Heart right ventricle (tissue), 16 donors: ENCODE data around the gene KRT32. TPM values are rescaled to one million over a fixed set of nuclear protein-coding genes. Genes with fewer than 3 reads are reported as not detected.

Experiments
- ATAC-seq, 8 donors: fragments of 200-7000 bp; cut with Tn5 transposase; one replicate each; pipeline ENCODE4 v1.9.1; 2020; ENCODE audit warnings: mild to moderate bottlenecking in 8 of 8, moderate library complexity in 8 of 8, moderate number of reproducible peaks in 1 of 8
- DNase-seq, 2 donors: peaks; one replicate each; pipeline ENCODE4 v3.0.0-alpha.2; 2020
- H3K27ac ChIP-seq, 10 donors: fragments of 200-600 bp; sonication (generic) in 2 of 10; one replicate each; pipeline versions ENCODE4 v1.5.0 to v1.8.0; 2020 to 2022; ENCODE audit warnings: mild to moderate bottlenecking in 3 of 10
- H3K27me3 ChIP-seq, 7 donors: fragments of 200-600 bp; one replicate each; pipeline ENCODE4 v1.8.0; 2021 to 2022; ENCODE audit warnings: mild to moderate bottlenecking in 2 of 7
- H3K36me3 ChIP-seq, 9 donors: fragments of 200-600 bp; sonication (generic) in 1 of 9; one replicate each; pipeline versions ENCODE4 v1.5.0 to v1.8.0; 2020 to 2022; ENCODE audit warnings: mild to moderate bottlenecking in 2 of 9
- H3K4me1 ChIP-seq, 9 donors: fragments of 200-600 bp; sonication (generic) in 1 of 9; one replicate each; pipeline versions ENCODE4 v1.5.0 to v1.8.0; 2020 to 2022; ENCODE audit warnings: mild to moderate bottlenecking in 4 of 9
- H3K4me3 ChIP-seq, 10 donors: fragments of 200-600 bp; sonication (generic) in 2 of 10; one replicate each; pipeline versions ENCODE4 v1.5.0 to v1.8.0; 2020 to 2022; ENCODE audit warnings: mild to moderate bottlenecking in 7 of 10, moderate library complexity in 2 of 10
- H3K9me3 ChIP-seq, 11 donors: fragments of 200-600 bp in 10 of 11; sonication (generic) in 2 of 11; one replicate each; pipeline versions ENCODE4 v1.5.0 to v1.8.0; 2013 to 2022; ENCODE audit warnings: mild to moderate bottlenecking in 2 of 11, control low read depth in 1 of 11, moderate library complexity in 1 of 11
- WGBS, 2 donors: extraction: QIAGEN DNeasy Blood & Tissue Kit; methylation state at CpG; one replicate each; pipeline ENCODE4 v1.1.7; 2013; ENCODE audit warnings: inconsistent platforms in 1 of 2; 5-methylcytosine and 5-hydroxymethylcytosine counted together
- intact Hi-C, 10 donors: fragments of 100-400 bp; cut with DNase I; formaldehyde crosslinking; loops; one replicate each; pipeline versions ENCODE4 v1.11.1 to v1.14.2; 2022
- polyA plus RNA-seq, 2 donors: library from polyadenylated mRNA; stranded (reverse); fragments of 200-250 nt; gene quantifications; one replicate each; pipeline ENCODE4 v1.2.3, GENCODE V29; 2013
- total RNA-seq, 10 donors: library from RNA; stranded (reverse); fragmentation: NEBNext Ultra II Directional in 3 of 10; extraction: Animal tissue kit (Norgen Biotek cat#: 25700) in 3 of 10; gene quantifications; one replicate each; pipeline versions ENCODE4 v1.2.1 to v1.2.4, GENCODE V29; 2021 to 2023
- TF ChIP-seq, protein P1 (sequence below), 9 donors: fragments of 200-600 bp; sonication (generic) in 2 of 9; IDR thresholded peaks; one replicate each; pipeline versions ENCODE4 v1.5.0 to v1.8.0; 2021 to 2022; ENCODE audit warnings: antibody characterized with exemption in 9 of 9, mild to moderate bottlenecking in 5 of 9, moderate library complexity in 1 of 9
- donor health status: Arrhythmogenic right ventricular cardiomyopathy.
- donor health status: ischemic (EF 13 %, LVEDD 7.1; RV severe dilation, severe dysfunction).
- donor health status: healthy with polysubstance abuse.
- donor health status: DM: no; HTN: yes; CAD: no.
- donor health status: DM: no; HTN: no; CAD: no.
- donor health status: ischemic (EF 25% LVEDD 6.9; RV normal size, moderate dysfunction).
- donor health status: ischemic (EF 25% LVEDD 5.7; RV mildly dilated, moderate dysfunction).
- donor health status: healthy.
- donor health status: DM: yes; HTN: yes; CAD: no.
- donor health status: Ischemic cardiomyopathy.
- donor health status: ischemic (EF 35%, LVEDD 5.7; RV mildly dilated, moderate dysfunction).
- donor health status: nonischemic (EF 11% LVEDD 7.7; RV severe dilation, severe dysfunction).
- donor health status: DM: yes; HTN: yes; CAD: no.
- donor health status: PGD.
- donor health status: ischemic (EF 29% LVEDD 5.4; RV normal size, mild dysfunction).
- donor health status: nonischemic (EF 23%, LVEDD 6.1; RV moderate dilation, normal function).

Gene KRT32
- total and polyA plus RNA-seq, 12 donors = 0.14 to 0.22 (median 0.21) TPM; not detected in 9

DNA sequence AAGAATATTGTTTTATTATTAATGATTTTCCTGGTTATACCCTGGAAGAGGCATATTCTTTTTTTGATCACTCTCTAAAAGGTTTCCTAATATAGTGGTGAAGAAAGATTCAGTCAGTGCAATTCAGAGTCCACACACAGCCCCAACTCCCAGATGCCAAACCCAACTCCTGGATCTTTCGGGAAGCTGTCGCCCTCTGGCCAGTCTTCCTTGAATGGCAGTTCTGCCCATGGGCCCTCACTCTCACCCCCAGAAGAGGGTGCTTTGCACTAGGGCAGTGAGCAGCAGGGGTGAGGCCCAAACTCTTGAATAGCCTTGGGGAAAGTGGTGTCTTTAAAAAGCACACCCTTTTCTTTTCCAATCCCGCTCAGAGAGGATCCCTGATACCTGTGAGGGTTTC is 11.0 kb downstream of the KRT32 start:
- Histone ChIP-seq H3K9me3 (peaks cover 0 to 10% (median 0%) of the 10 kb centered on the region in 11 donors), H3K27me3 (peaks cover 0 to 27% (median 14%) of the 10 kb centered on the region in 7 donors), H3K4me3 (no peak overlapping the region), H3K27ac (no peak overlapping the region), H3K4me1 (no peaks in the 10 kb centered on the region), H3K36me3 (no peaks in the 10 kb centered on the region)
- WGBS, 2 donors = 77 to 78% methylated on average over 3 of the region's 3 CpGs
- TF ChIP-seq, protein P1, sequence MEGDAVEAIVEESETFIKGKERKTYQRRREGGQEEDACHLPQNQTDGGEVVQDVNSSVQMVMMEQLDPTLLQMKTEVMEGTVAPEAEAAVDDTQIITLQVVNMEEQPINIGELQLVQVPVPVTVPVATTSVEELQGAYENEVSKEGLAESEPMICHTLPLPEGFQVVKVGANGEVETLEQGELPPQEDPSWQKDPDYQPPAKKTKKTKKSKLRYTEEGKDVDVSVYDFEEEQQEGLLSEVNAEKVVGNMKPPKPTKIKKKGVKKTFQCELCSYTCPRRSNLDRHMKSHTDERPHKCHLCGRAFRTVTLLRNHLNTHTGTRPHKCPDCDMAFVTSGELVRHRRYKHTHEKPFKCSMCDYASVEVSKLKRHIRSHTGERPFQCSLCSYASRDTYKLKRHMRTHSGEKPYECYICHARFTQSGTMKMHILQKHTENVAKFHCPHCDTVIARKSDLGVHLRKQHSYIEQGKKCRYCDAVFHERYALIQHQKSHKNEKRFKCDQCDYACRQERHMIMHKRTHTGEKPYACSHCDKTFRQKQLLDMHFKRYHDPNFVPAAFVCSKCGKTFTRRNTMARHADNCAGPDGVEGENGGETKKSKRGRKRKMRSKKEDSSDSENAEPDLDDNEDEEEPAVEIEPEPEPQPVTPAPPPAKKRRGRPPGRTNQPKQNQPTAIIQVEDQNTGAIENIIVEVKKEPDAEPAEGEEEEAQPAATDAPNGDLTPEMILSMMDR (IDR thresholded peaks at IDR 0.05) = peak in 2 of 9 donors; percentile 24 to 25
- intact Hi-C loops = loop anchor here in 1 of 10 donors (10.0 kb wide), 1 partner anchor 61 kb away; the partner anchor contains the start of gene KRT31
- DNase-seq (no peak), ATAC-seq (no peak)

DNA sequence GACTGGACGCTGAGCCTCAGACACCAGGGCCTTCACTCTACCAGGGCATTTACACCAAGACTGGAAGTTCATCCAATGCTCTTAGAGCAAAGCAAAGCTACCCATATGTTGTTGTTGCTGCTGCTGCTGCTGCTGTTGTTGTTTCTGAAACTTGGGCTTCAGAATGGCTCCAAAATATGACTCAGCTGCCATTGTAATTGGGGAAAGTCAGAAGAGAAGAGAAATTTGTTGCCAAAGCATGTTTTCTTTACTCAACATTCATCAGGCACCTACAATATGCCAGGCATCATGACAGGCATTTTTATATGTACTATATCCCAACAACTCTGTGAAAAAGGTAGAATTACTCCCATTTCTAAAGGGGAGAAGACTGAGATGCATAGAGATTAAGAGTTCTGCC is 11.9 kb downstream of the KRT32 start:
- ATAC-seq (no peak), DNase-seq (no peak)
- TF ChIP-seq, protein P1 (IDR thresholded peaks at IDR 0.05) = no peak
- H3K36me3 ChIP-seq = no peaks in the 10 kb centered on the region
- H3K9me3 ChIP-seq = peaks cover 0 to 10% (median 0%) of the 10 kb centered on the region in 11 donors
- intact Hi-C loops = loop anchor here in 1 of 10 donors (10.0 kb wide), 1 partner anchor 60 kb away; the partner anchor contains the start of gene KRT31
- H3K4me3 ChIP-seq = no peak overlapping the region
- no peak overlapping the region for H3K27ac ChIP-seq
- WGBS, 2 donors = 87 to 95% methylated on average over 1 of the region's 1 CpG
- H3K4me1 ChIP-seq = no peaks in the 10 kb centered on the region
- H3K27me3 ChIP-seq = peaks cover 0 to 33% (median 14%) of the 10 kb centered on the region in 7 donors

DNA sequence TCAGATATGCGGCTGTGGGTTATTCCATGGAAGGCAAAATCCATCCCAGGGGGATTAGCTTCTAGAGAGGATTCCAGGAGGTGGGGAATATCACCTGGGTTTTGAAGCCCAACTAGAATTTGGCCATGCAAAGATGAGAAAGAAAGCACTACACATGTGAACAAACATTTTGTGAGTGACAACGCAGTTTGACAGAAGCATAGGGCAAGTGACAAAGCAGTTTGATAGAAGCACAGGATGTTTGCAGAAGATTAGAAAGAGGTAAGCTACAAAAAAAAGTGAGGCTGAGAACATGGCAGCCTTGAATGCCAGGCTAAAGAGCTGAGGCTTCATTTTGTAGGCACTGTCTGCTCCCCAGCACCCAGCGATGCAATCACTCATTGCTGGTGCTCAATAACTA is 14.1 kb downstream of the KRT32 start:
- intact Hi-C loops = loop anchor here in 1 of 10 donors (10.0 kb wide), 1 partner anchor 58 kb away; the partner anchor contains the start of gene KRT31

DNA sequence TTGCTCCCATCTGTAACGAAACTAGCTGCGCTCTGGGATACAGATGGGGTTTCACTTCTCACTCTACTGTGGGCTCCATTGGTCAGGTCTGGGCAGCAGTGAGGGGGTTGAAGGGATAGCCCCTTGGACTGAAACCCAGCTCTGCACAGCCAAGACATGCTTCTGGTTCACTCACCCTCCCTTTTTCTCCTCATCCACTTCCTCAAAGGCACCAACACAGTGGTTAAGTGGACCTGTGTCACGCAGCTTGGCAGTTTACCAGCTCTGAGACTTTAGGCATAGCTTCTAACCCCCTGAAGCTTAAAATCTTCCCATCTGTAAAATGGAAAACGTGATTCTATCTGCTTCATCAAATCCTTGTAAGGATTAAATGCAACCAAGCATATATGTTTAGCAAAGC is 14.9 kb downstream of the KRT32 start:
- Histone ChIP-seq H3K4me3 (no peak overlapping the region), H3K4me1 (no peaks in the 10 kb centered on the region), H3K27me3 (peaks cover 0 to 45% (median 23%) of the 10 kb centered on the region in 7 donors), H3K27ac (no peak overlapping the region), H3K9me3 (peaks cover 0 to 10% (median 0%) of the 10 kb centered on the region in 11 donors), H3K36me3 (no peaks in the 10 kb centered on the region)
- ATAC-seq (no peak), DNase-seq (no peak)
- intact Hi-C loops = loop anchor here in 1 of 10 donors (10.0 kb wide), 1 partner anchor 57 kb away; the partner anchor contains the start of gene KRT31
- 62 to 68% methylated on average over 4 of the region's 4 CpGs for WGBS, 2 donors
- TF ChIP-seq, protein P1 (IDR thresholded peaks at IDR 0.05) = no peak

More for the DNA sequence above, 14.1 kb downstream of the KRT32 start:
- Histone ChIP-seq H3K27ac (no peak overlapping the region), H3K9me3 (peaks cover 0 to 10% (median 0%) of the 10 kb centered on the region in 11 donors), H3K27me3 (peaks cover 0 to 38% (median 15%) of the 10 kb centered on the region in 7 donors), H3K4me3 (no peak overlapping the region), H3K4me1 (no peaks in the 10 kb centered on the region), H3K36me3 (no peaks in the 10 kb centered on the region)
- no peak for DNase-seq
- TF ChIP-seq, protein P1 (IDR thresholded peaks at IDR 0.05) = no peak
- WGBS, 2 donors = 84 to 90% methylated on average over 3 of the region's 3 CpGs
- ATAC-seq = no peak
